ENCODE measurements around the gene F2R. TPM values are rescaled to one million over a fixed set of nuclear protein-coding genes. Genes with fewer than 3 reads are reported as not detected.

Gene F2R
- total RNA-seq, 6 experiments from 2014 or later = 47.0 to 73.5 (median 65.5) TPM

DNA sequence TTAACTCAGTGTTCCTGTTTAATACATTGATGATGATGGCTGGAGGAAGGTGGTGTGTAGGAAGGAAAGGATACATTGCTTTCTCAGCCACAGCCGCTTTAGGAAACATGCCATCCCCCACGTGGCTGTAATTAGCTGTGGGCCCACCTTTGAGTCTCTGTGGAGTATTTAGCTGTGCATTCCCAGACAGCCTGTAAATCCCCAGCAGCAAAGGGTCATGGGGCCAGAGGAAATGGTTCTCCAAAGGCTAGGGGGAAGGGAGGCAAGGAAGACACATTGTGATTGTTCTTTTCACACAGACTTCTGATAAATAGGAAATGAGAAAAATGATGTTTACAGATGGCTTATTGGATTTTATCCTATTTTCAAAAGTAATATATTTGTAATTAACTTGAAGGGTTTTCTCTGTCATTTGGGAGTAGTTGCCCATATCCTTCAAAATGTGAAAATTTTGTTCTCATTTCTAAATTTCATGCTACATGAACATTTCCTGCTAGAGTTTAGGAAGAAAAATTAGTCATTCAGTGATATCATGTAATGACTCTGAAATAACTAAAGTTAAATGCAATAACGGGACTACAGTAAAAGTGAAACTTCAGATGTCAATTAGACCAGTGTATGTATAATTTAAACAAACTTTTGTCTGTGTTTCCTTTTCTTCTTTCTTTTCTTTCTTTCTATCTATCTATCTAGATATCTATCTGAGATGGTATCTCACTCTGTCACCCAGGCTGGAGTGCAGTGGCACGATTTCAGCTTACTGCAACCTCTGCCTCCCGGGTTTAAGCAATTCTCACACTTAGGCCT is 24.3 kb upstream of the F2R start:
- H3K27me3 Mint-ChIP-seq (ENCODE audit: insufficient read depth) = no peaks in the 10 kb centered on the region; the same call in 1 of the 2 replicates
- peaks cover 3% of the 10 kb centered on the region; the same call in 1 of the 2 replicates for H3K36me3 Mint-ChIP-seq (ENCODE audit: low read depth)
- H3K4me1 Mint-ChIP-seq (ENCODE audit: low read depth) = peaks cover 83% of the 10 kb centered on the region

DNA sequence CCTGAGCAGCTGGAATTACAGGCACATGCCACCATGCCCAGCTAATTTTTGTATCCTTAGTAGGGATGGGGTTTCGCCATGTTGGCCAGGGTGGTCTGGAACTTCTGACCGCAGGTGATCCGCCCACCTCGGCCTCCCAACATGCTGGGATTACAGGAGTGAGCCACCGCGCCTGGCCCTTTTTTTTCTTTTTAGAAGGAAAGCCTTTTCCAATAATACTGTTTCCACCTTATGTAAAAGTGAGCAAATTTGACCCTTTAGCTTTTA is 23.7 kb upstream of the F2R start:
- Mint-ChIP-seq H3K27me3 (ENCODE audit: insufficient read depth) (no peaks in the 10 kb centered on the region; the same call in 1 of the 2 replicates), H3K4me1 (ENCODE audit: low read depth) (peaks cover 79% of the 10 kb centered on the region), H3K36me3 (ENCODE audit: low read depth) (no peaks in the 10 kb centered on the region), H3K4me3 (peak overlapping the region; percentile 58), H3K9me3 (no peaks in the 10 kb centered on the region), H3K27ac (peak overlapping the region; percentile 90)
- no peak for DNase-seq
- no peak for TF ChIP-seq CTCF (IDR thresholded peaks at IDR 0.05)

More for the DNA sequence above, 24.3 kb upstream of the F2R start:
- H3K4me3 Mint-ChIP-seq = peak overlapping the region; percentile 58
- peak; percentile 24 for DNase-seq
- H3K27ac Mint-ChIP-seq = peak overlapping the region; percentile 90
- no peak for TF ChIP-seq CTCF (IDR thresholded peaks at IDR 0.05)
- no peaks in the 10 kb centered on the region for H3K9me3 Mint-ChIP-seq

- no peak overlapping the region for H3K4me3 Mint-ChIP-seq
Observed at GRCh38 chr5:76692651-76693050, 23.3 kb upstream of the F2R start.

DNA sequence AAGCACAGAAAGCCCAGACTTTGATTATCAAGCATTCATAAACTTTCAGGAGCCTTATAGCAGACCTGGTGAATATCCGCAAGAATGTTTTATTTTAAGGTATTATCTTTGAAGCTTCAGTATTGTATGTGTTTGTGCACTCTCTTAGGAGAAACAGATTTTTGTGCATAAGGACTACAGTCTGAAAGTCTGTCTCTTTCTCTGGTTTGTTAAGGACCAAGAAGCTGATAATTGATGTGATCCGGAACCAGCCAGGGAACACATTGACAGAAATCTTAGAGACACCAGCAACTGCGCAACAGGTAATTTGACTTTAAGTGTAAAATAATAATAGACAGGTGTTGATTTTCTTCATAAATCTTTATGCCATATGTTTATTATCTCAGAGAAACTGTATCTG is 22.8 kb upstream of the F2R start:
- Mint-ChIP-seq H3K4me1 (ENCODE audit: low read depth) (peaks cover 70% of the 10 kb centered on the region), H3K27ac (peak overlapping the region; percentile 90; the same call in 1 of the 2 replicates), H3K4me3 (no peak overlapping the region), H3K36me3 (ENCODE audit: low read depth) (no peaks in the 10 kb centered on the region), H3K9me3 (no peaks in the 10 kb centered on the region), H3K27me3 (ENCODE audit: insufficient read depth) (no peaks in the 10 kb centered on the region; the same call in 1 of the 2 replicates)
- no peak for DNase-seq
- TF ChIP-seq CTCF (IDR thresholded peaks at IDR 0.05) = no peak

More at GRCh38 chr5:76692651-76693050, 23.3 kb upstream of the F2R start:
- Mint-ChIP-seq H3K4me1 (ENCODE audit: low read depth) (peaks cover 74% of the 10 kb centered on the region), H3K36me3 (ENCODE audit: low read depth) (no peaks in the 10 kb centered on the region), H3K27me3 (ENCODE audit: insufficient read depth) (no peaks in the 10 kb centered on the region; the same call in 1 of the 2 replicates), H3K9me3 (no peaks in the 10 kb centered on the region), H3K27ac (peak overlapping the region; percentile 90)
- no peak for TF ChIP-seq CTCF (IDR thresholded peaks at IDR 0.05)
- no peak for DNase-seq

GRCh38 chr5:76694317-76694716 is 21.6 kb upstream of the F2R start:
- H3K4me3 Mint-ChIP-seq = no peak overlapping the region
- H3K36me3 Mint-ChIP-seq (ENCODE audit: low read depth) = no peaks in the 10 kb centered on the region
- no peak overlapping the region for H3K27ac Mint-ChIP-seq
- TF ChIP-seq CTCF (IDR thresholded peaks at IDR 0.05) = no peak
- no peaks in the 10 kb centered on the region for H3K9me3 Mint-ChIP-seq
- peaks cover 3% of the 10 kb centered on the region; the same call in 1 of the 2 replicates for H3K27me3 Mint-ChIP-seq (ENCODE audit: insufficient read depth)
- DNase-seq = no peak
- peaks cover 59% of the 10 kb centered on the region for H3K4me1 Mint-ChIP-seq (ENCODE audit: low read depth)
